Muscle of arm (tissue), 12 donors: ENCODE results near the gene ICE1. TPM values are rescaled to one million over a fixed set of nuclear protein-coding genes. Genes with fewer than 3 reads are reported as not detected.
"Not testable (repeated sequence)": the region's sequence is repeated elsewhere in the genome, so short reads cannot be mapped to it uniquely, and the experiment has no call there.

ENCODE experiments used
- DNase-seq: peaks from one replicate; pipeline ENCODE4 v3.0.0-alpha.2; 2013
- polyA plus RNA-seq, 12 donors: library from polyadenylated mRNA; unstranded; fragments of 120-200 nt; gene quantifications; one replicate each; pipeline ENCODE4 v1.2.1, GENCODE V29; 2013; ENCODE audit not compliant: insufficient read length in 12 of 12

Gene ICE1
- polyA plus RNA-seq, 12 donors = 24.7 to 31.4 (median 29.2) TPM; not detected in 1

- DNase-seq = no peak
These were observed 65.3 kb downstream of the ICE1 start for GRCh38 chr5:5487585-5488360.

DNA sequence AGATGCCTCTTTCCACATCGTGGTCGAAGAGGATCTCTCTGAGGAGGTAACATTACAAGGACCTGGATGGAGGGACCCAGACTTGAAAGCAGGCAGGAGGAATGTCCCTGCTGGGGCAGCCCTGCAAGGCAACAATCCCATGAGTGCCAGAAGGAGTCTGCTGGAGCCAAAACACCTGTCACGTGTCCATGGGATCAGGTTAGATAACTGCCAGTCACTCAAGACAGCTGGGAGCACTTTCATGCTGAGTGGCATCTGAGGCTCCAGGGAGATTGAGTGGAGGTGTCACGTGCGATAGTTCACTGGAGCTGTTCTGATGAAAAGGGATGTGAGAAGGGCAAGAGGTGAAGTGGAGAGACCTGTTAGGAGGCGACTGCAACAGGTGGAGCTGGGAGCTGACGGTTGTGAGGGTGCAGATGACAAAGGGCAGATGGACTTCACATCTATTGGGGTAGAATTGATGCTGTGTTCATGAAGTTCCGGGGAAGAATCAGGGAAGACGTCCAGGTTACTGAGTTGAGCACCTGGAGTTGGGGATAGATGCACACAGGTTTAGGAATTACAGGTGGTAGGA is 68.4 kb downstream of the ICE1 start:
- no peak for DNase-seq

- DNase-seq = peak; percentile 32
These were observed 69.8 kb downstream of the ICE1 start for GRCh38 chr5:5492087-5492933.

DNA sequence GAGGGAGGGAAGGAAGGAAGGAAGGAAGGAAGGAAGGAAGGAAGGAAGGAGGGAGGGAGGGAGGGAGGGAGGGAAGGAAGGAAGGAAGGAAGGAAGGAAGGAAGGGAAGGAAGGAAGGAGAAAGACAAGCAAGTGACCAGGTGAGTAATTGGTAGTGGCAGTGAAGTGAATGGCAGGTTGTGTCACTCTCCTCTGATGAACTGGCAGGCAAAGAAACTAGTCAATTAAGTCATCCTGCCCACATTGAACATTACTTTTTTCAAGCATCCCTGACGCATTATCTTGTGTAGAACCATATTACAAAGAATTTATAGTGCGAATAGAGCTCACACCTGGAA is 70.4 kb downstream of the ICE1 start:
- not testable (repeated sequence) for DNase-seq

GRCh38 chr5:5494489-5495402 is 72.3 kb downstream of the ICE1 start:
- peak; percentile 6 for DNase-seq

GRCh38 chr5:5497152-5497788 is 74.8 kb downstream of the ICE1 start:
- DNase-seq = peak; percentile 40

DNA sequence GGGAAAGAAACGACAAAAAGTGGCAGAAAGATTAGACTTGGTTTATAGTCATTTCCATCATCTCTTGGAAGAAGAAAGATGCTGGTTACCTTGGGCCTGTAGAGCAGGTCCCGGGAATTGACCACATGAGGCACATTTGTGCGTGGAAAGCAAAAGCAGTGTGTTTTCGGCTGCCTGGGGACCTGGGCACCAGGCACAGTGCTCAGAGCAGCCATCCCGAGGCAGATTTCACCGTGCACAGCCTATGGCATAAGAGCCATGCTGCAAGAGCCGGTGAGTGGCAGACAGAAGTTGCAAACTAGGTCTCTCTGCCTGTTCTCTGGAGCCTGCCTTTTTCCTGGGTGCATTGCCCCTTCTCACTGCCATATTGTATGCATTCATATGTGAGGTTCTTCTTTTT is 77.0 kb downstream of the ICE1 start:
- no peak for DNase-seq

DNA sequence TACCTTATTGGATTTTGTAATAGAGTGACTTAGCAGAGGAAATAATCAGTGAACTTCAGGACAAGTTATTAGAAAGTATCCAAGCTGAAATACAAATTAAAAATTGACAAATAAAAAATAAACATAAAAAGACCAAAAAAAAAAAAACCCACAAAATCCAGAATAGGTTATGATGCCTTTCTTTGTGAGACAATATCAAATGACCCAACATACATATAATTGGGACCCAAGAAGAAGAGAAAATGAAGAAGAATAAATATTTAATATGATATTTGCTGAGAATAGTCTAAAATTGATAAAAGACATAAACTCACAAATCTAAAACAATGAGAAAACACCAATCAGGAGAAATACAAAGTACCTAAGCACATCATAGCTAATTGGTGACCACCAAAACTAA is 81.8 kb downstream of the ICE1 start:
- no peak for DNase-seq

- DNase-seq = no peak
These were observed 83.3 kb downstream of the ICE1 start for GRCh38 chr5:5505815-5506214.

GRCh38 chr5:5508391-5508790 is 85.9 kb downstream of the ICE1 start:
- DNase-seq = no peak

GRCh38 chr5:5511904-5512416 is 89.5 kb downstream of the ICE1 start:
- no peak for DNase-seq

- no peak for DNase-seq
These were observed 90.1 kb downstream of the ICE1 start for GRCh38 chr5:5512543-5512942.

DNA sequence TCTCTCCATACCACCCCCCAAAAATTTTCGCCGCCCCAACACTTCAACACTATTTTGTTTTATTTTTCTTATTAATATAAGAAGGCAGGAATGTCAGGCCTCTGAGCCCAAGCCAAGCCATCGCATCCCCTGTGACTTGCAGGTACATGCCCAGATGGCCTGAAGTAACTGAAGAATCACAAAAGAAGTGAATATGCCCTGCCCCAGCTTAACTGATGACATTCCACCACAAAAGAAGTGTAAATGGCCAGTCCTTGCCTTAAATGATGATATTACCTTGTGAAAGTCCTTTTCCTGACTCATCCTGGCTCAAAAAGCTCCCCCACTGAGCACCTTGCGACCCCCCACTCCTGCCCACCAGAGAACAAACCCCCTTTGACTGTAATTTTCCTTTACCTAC is 98.1 kb downstream of the ICE1 start:
- not testable (repeated sequence) for DNase-seq

DNA sequence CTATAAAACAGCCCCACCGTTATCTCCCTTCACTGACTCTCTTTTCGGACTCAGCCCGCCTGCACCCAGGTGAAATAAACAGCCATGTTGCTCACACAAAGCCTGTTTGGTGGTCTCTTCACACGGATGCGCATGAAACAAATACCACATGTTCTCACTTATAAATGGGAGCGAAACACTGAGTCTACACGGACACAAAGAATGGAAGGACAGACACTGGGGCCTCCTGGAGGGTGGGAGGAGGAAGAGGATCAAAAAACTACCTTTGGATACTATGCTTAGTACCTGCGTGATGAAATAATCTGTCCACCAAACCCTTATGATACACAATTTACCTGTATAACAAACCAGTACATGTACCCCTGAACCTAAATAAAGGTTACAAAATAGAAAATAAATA is 98.6 kb downstream of the ICE1 start:
- no peak for DNase-seq

GRCh38 chr5:5521478-5521877 is 99.0 kb downstream of the ICE1 start:
- DNase-seq = no peak

GRCh38 chr5:5522336-5522735 is 99.9 kb downstream of the ICE1 start:
- no peak for DNase-seq

- DNase-seq = no peak
These were observed 100.6 kb downstream of the ICE1 start for GRCh38 chr5:5523066-5523505.

- no peak for DNase-seq
These were observed 101.8 kb downstream of the ICE1 start for GRCh38 chr5:5524327-5524726.

- DNase-seq = no peak
These were observed 108.9 kb downstream of the ICE1 start for GRCh38 chr5:5531371-5531770.

- DNase-seq = no peak
These were observed 110.0 kb downstream of the ICE1 start for GRCh38 chr5:5532306-5533076.
